GM12878 (cell line): Measurements from ENCODE around the gene PHLPP1. TPM values are rescaled to one million over a fixed set of nuclear protein-coding genes. Genes with fewer than 3 reads are reported as not detected.
A peak's percentile ranks its signal among the peaks of the same experiment; 100 is the strongest.

Source experiments
- ATAC-seq: fragments of 200-7000 bp; cut with Tn5 transposase; 3 replicates; pipeline ENCODE4 v1.9.1; 2020; ENCODE audit warnings: mild to moderate bottlenecking, moderate library complexity
- BruUV-seq: library from RNA; stranded (reverse); fragments of 400-500 nt; replicated peaks from 2 replicates; lab custom pipeline; 2021; lab: Mats Ljungman, UMichigan
- CTCF ChIA-PET: fragments of 300-600 bp; sonication (Branson Sonifier 250); formaldehyde crosslinking; extraction: SDS; loops from one replicate; lab custom pipeline; 2021; ENCODE audit warnings: inconsistent platforms; lab: Yijun Ruan, JAX
- POLR2A ChIA-PET: fragments of 350-600 bp; formaldehyde crosslinking; extraction: SDS; loops from one replicate; lab custom pipeline; 2021; ENCODE audit warnings: inconsistent platforms; lab: Charles Lee
- RAD21 ChIA-PET: fragments of 300-600 bp; sonication (Branson Sonifier 250); formaldehyde crosslinking; loops from one replicate; lab custom pipeline; 2023; ENCODE audit warnings: antibody characterized with exemption; ENCODE audit not compliant: unreplicated experiment; lab: Charles Lee
- SMC1A ChIA-PET: fragments of 300-600 bp; sonication (Branson Sonifier 250); formaldehyde crosslinking; loops from one replicate; lab custom pipeline; 2023; ENCODE audit not compliant: unreplicated experiment, uncharacterized antibody; lab: Charles Lee
- DNase-seq: peaks from one replicate; pipeline ENCODE4 v3.0.0-alpha.2; 2011; ENCODE audit warnings: low read depth, low spot score
- FAIRE-seq: peaks from 3 replicates; lab custom pipeline; 2011; peaks lifted over from hg19 to GRCh38; lab: Jason Lieb, UNC
- H2AFZ ChIP-seq: 2 replicates; pipeline ENCODE4 v1.6.0; 2011; ENCODE audit warnings: low read depth, low read length, control low read depth; ENCODE audit not compliant: control insufficient read depth
- H3K27ac ChIP-seq: 2 replicates; pipeline ENCODE4 v1.5.1; 2011; ENCODE audit warnings: control low read depth; ENCODE audit not compliant: control insufficient read depth, insufficient read depth
- H3K27me3 ChIP-seq, 2 experiments: replicated peaks in 1 of 2; 2 replicates each; pipeline versions ENCODE4 v1.6.0 to v1.6.1; 2011; ENCODE audit warnings: low read length in 1 of 2; ENCODE audit not compliant: control insufficient read depth in 2 of 2, insufficient read depth in 2 of 2
- H3K36me3 ChIP-seq, 2 experiments: 2 replicates each; pipeline ENCODE4 v1.5.1; 2011; ENCODE audit warnings: low read length in 1 of 2; ENCODE audit not compliant: control insufficient read depth in 2 of 2, insufficient read depth in 2 of 2
- H3K4me1 ChIP-seq: 2 replicates; pipeline ENCODE4 v1.6.1; 2011; ENCODE audit warnings: mild to moderate bottlenecking, low read length, moderate library complexity, mixed read lengths; ENCODE audit not compliant: control insufficient read depth, insufficient read depth
- H3K4me2 ChIP-seq: 2 replicates; pipeline ENCODE4 v1.6.0; 2011; ENCODE audit warnings: control low read depth; ENCODE audit not compliant: control insufficient read depth, insufficient read depth
- H3K4me3 ChIP-seq: fragments of 200-600 bp; sonication (generic); 2 replicates; pipeline ENCODE4 v1.5.1; 2016
- H3K79me2 ChIP-seq: 2 replicates; pipeline ENCODE4 v1.6.0; 2011; ENCODE audit warnings: low read length; ENCODE audit not compliant: control insufficient read depth, insufficient read depth
- H3K9ac ChIP-seq: 2 replicates; pipeline ENCODE4 v1.8.0; 2011; ENCODE audit warnings: low read length, control low read depth, mixed read lengths; ENCODE audit not compliant: control insufficient read depth, insufficient read depth
- H3K9me3 ChIP-seq: replicated peaks from 3 replicates; pipeline ENCODE4 v1.5.1; 2011; ENCODE audit warnings: mild to moderate bottlenecking, low read length; ENCODE audit not compliant: control insufficient read depth, insufficient read depth
- H4K20me1 ChIP-seq: 2 replicates; pipeline ENCODE4 v1.6.0; 2011; ENCODE audit not compliant: control insufficient read depth, insufficient read depth
- DPF2 ChIP-seq: fragments of 450-650 bp; IDR thresholded peaks from 2 replicates; pipeline ENCODE4 v1.6.1; 2017; ENCODE audit warnings: mild to moderate bottlenecking
- ESRRA ChIP-seq: IDR thresholded peaks from 2 replicates; pipeline ENCODE4 v1.6.1; 2012; ENCODE audit warnings: mild to moderate bottlenecking, low read length, improper control_type of control experiment
- SRF ChIP-seq, 2 experiments: IDR thresholded peaks; 2 replicates each; pipeline ENCODE4 v1.6.1; 2011; ENCODE audit warnings: low read depth in 2 of 2, low read length in 2 of 2, mild to moderate bottlenecking in 1 of 2, moderate library complexity in 1 of 2
- WGBS: methylation state at CpG from one replicate; pipeline ENCODE4 v1.1.6; 2016; ENCODE audit warnings: low lambda C conversion rate; ENCODE audit not compliant: insufficient replicate concordance, insufficient coverage; ENCODE audit errors: missing lambda C conversion rate; 5-methylcytosine and 5-hydroxymethylcytosine counted together
- in situ Hi-C: fragments of 300-500 bp; cut with MboI; formaldehyde crosslinking; loops from 9 replicates; pipeline ENCODE4 v1.14.3; 2018; ENCODE audit warnings: mixed read lengths
- intact Hi-C: fragments of 100-400 bp; cut with micrococcal nuclease; formaldehyde crosslinking; loops from one replicate; pipeline ENCODE4 v1.14.2; 2022; ENCODE audit not compliant: unreplicated experiment
- polyA plus RNA-seq, 11 experiments: library from polyadenylated mRNA; depleted of rRNA in 4 of 11; unstranded in 6 of 11; stranded (reverse) in 5 of 11; fragments of >200 nt; fragmentation: Nextera tagmentation in 4 of 11; fragmentation: Illumina TruSeq in 1 of 11; extraction: Ambion mirVana in 4 of 11; extraction: Trizol in 1 of 11; gene quantifications; 1 replicate in 1 of 11; 2 replicates in 10 of 11; pipeline versions ENCODE4 v1.2.1 to v1.2.3, GENCODE V29; 2011 to 2016; ENCODE audit warnings: inconsistent platforms in 2 of 11, missing spikeins in 2 of 11, low read depth in 1 of 11
- total RNA-seq, 4 experiments: library from RNA; depleted of rRNA in 3 of 4; stranded (reverse); fragments of >200 nt in 3 of 4; fragmentation: Illumina TruSeq in 1 of 4; extraction: Trizol in 1 of 4; gene quantifications; 2 replicates each; pipeline versions ENCODE4 v1.2.1 to v1.2.3, GENCODE V29; 2013 to 2021
- TF ChIP-seq, protein P1 (sequence below): IDR thresholded peaks from 2 replicates; pipeline ENCODE4 v1.6.1; 2012; ENCODE audit warnings: low read depth, low read length, improper control_type of control experiment
- TF ChIP-seq, protein P2 (sequence below): IDR thresholded peaks from 2 replicates; pipeline ENCODE4 v1.6.1; 2011; ENCODE audit warnings: low read depth, low read length, improper control_type of control experiment, borderline replicate concordance
- TF ChIP-seq, protein P3 (sequence below): fragments of 450-650 bp; IDR thresholded peaks from 2 replicates; pipeline ENCODE4 v1.6.1; 2017; ENCODE audit warnings: mild to moderate bottlenecking, moderate library complexity
- TF ChIP-seq, protein P4 (sequence below): IDR thresholded peaks from 2 replicates; pipeline ENCODE4 v1.6.1; 2012; ENCODE audit warnings: low read length, inconsistent platforms

Gene PHLPP1
- total and polyA plus RNA-seq, 10 of the 15 experiments (the other 5 are each of a cell fraction or from before 2014, with no cell fraction given): 0.42 to 7.0 (median 1.9) TPM

DNA sequence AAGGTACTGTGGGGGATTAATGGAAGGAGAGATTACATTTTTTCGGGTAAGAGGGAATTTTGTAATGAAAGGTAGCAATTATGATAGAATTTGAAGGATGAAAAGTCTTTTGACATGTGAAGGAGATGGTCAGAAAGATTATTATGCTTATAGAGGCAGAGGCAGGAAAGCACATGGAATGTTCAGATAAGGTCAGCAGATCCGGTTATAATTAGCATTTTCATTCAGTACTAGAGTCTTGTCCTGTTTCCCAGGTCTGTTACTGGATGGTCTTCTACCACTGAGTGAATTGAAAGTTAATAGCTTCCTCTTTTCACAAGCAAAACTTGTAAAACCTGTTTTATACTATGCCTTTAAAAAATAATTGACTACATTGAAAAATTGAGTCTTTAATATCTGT, 116.9 kb downstream of the PHLPP1 start:
- ChIA-PET RAD21 (interaction anchor here (0.8 to 0.9 kb wide), 2 partner anchors 37 to 39 kb away, joined by 3 read pairs; no protein-coding TSS in a partner anchor), SMC1A (interaction anchor here (0.7 to 1.4 kb wide), 7 partner anchors 14 to 126 kb away, joined by 3 to 7 read pairs (median 5); no protein-coding TSS in a partner anchor), CTCF (interaction anchor here (0.7 to 1.3 kb wide), 4 partner anchors 10 to 41 kb away, joined by 3 to 5 read pairs (median 3); no protein-coding TSS in a partner anchor), POLR2A (interaction anchor here (1.0 kb wide), 1 partner anchor 18 kb away, joined by 4 read pairs; no protein-coding TSS in a partner anchor)
- H3K27me3 ChIP-seq: no peaks in the 10 kb centered on the region
- H3K36me3 ChIP-seq: no peaks in the 10 kb centered on the region
- peak overlapping the region; percentile 50 for H3K27ac ChIP-seq
- no peak overlapping the region for H3K4me3 ChIP-seq
- BruUV-seq: no TSS peak
- WGBS: 37% methylated on average over 2 of the region's 2 CpGs
- DNase-seq (no peak), FAIRE-seq (no peak), ATAC-seq (peak; percentile 74)
- H3K4me1 ChIP-seq: peaks cover 15% of the 10 kb centered on the region
- intact Hi-C loops: loop anchor here (2.0 kb wide), 1 partner anchor 19 kb away; no protein-coding TSS in a partner anchor
- H3K9ac ChIP-seq: no peak overlapping the region
- H4K20me1 ChIP-seq: no peaks in the 10 kb centered on the region
- no peaks in the 10 kb centered on the region for H3K79me2 ChIP-seq
- TF ChIP-seq, protein P1, sequence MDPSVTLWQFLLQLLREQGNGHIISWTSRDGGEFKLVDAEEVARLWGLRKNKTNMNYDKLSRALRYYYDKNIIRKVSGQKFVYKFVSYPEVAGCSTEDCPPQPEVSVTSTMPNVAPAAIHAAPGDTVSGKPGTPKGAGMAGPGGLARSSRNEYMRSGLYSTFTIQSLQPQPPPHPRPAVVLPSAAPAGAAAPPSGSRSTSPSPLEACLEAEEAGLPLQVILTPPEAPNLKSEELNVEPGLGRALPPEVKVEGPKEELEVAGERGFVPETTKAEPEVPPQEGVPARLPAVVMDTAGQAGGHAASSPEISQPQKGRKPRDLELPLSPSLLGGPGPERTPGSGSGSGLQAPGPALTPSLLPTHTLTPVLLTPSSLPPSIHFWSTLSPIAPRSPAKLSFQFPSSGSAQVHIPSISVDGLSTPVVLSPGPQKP: peak; percentile 40; the same call in 1 of the 2 replicates
- TF ChIP-seq, protein P2, sequence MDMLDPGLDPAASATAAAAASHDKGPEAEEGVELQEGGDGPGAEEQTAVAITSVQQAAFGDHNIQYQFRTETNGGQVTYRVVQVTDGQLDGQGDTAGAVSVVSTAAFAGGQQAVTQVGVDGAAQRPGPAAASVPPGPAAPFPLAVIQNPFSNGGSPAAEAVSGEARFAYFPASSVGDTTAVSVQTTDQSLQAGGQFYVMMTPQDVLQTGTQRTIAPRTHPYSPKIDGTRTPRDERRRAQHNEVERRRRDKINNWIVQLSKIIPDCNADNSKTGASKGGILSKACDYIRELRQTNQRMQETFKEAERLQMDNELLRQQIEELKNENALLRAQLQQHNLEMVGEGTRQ: no peak
- no peak for TF ChIP-seq DPF2
- TF ChIP-seq ESRRA: no peak
- TF ChIP-seq, protein P3, sequence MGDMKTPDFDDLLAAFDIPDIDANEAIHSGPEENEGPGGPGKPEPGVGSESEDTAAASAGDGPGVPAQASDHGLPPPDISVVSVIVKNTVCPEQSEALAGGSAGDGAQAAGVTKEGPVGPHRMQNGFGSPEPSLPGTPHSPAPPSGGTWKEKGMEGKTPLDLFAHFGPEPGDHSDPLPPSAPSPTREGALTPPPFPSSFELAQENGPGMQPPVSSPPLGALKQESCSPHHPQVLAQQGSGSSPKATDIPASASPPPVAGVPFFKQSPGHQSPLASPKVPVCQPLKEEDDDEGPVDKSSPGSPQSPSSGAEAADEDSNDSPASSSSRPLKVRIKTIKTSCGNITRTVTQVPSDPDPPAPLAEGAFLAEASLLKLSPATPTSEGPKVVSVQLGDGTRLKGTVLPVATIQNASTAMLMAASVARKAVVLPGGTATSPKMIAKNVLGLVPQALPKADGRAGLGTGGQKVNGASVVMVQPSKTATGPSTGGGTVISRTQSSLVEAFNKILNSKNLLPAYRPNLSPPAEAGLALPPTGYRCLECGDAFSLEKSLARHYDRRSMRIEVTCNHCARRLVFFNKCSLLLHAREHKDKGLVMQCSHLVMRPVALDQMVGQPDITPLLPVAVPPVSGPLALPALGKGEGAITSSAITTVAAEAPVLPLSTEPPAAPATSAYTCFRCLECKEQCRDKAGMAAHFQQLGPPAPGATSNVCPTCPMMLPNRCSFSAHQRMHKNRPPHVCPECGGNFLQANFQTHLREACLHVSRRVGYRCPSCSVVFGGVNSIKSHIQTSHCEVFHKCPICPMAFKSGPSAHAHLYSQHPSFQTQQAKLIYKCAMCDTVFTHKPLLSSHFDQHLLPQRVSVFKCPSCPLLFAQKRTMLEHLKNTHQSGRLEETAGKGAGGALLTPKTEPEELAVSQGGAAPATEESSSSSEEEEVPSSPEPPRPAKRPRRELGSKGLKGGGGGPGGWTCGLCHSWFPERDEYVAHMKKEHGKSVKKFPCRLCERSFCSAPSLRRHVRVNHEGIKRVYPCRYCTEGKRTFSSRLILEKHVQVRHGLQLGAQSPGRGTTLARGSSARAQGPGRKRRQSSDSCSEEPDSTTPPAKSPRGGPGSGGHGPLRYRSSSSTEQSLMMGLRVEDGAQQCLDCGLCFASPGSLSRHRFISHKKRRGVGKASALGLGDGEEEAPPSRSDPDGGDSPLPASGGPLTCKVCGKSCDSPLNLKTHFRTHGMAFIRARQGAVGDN: no peak
- TF ChIP-seq, protein P4, sequence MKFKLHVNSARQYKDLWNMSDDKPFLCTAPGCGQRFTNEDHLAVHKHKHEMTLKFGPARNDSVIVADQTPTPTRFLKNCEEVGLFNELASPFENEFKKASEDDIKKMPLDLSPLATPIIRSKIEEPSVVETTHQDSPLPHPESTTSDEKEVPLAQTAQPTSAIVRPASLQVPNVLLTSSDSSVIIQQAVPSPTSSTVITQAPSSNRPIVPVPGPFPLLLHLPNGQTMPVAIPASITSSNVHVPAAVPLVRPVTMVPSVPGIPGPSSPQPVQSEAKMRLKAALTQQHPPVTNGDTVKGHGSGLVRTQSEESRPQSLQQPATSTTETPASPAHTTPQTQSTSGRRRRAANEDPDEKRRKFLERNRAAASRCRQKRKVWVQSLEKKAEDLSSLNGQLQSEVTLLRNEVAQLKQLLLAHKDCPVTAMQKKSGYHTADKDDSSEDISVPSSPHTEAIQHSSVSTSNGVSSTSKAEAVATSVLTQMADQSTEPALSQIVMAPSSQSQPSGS: no peak
- TF ChIP-seq SRF (IDR thresholded peaks at IDR 0.05; ENCODE audit: low read depth in 2 of 2, low read length in 2 of 2): peak; percentile 57 to 81
- H3K4me2 ChIP-seq: peak overlapping the region; percentile 60
- H3K9me3 ChIP-seq: no peaks in the 10 kb centered on the region
- H2AFZ ChIP-seq: no peak overlapping the region
- in situ Hi-C loops: no loop called here
